Measurements from ENCODE around the gene HEG1. TPM values are rescaled to one million over a fixed set of nuclear protein-coding genes. Genes with fewer than 3 reads are reported as not detected.

HEG1 gene
- total RNA-seq, 1 experiment from 2014 or later, result 57.9 TPM

- Histone ChIP-seq H3K9me2 (replicated peaks; ENCODE audit: insufficient read depth, low read length) (no peaks in the 10 kb centered on the region), H2AFZ (ENCODE audit: low read length) (no peak overlapping the region), H3K36me3 (ENCODE audit: insufficient read depth, low read length) (peaks cover 81% of the 10 kb centered on the region), H3K9me3 (ENCODE audit: low read length) (no peaks in the 10 kb centered on the region), H3K9ac (ENCODE audit: low read length) (no peak overlapping the region), H3K27me3 (ENCODE audit: low read length) (no peaks in the 10 kb centered on the region), H4K20me1 (ENCODE audit: insufficient read depth, low read depth, low read length) (no peaks in the 10 kb centered on the region), H3K4me2 (ENCODE audit: low read depth, low read length, poor library complexity, severe bottlenecking) (no peak overlapping the region), H3K27ac (ENCODE audit: low read length) (peak overlapping the region; percentile 32), H3K4me3 (ENCODE audit: low read length) (no peak overlapping the region), H3K4me1 (ENCODE audit: low read length) (peaks cover 40% of the 10 kb centered on the region), H3K79me2 (ENCODE audit: low read length) (peaks cover 96% of the 10 kb centered on the region)
- no peak for DNase-seq
Measured at GRCh38 chr3:125025642-125026041, 30.2 kb downstream of the HEG1 start.

- Histone ChIP-seq H3K4me1 (ENCODE audit: low read length) (peaks cover 34% of the 10 kb centered on the region), H3K4me3 (ENCODE audit: low read length) (no peak overlapping the region), H3K36me3 (ENCODE audit: insufficient read depth, low read length) (peaks cover 81% of the 10 kb centered on the region), H3K4me2 (ENCODE audit: low read depth, low read length, poor library complexity, severe bottlenecking) (no peak overlapping the region), H3K9ac (ENCODE audit: low read length) (no peak overlapping the region), H3K9me2 (replicated peaks; ENCODE audit: insufficient read depth, low read length) (no peaks in the 10 kb centered on the region), H3K9me3 (ENCODE audit: low read length) (no peaks in the 10 kb centered on the region), H3K27me3 (ENCODE audit: low read length) (no peaks in the 10 kb centered on the region), H3K79me2 (ENCODE audit: low read length) (peaks cover 96% of the 10 kb centered on the region), H4K20me1 (ENCODE audit: insufficient read depth, low read depth, low read length) (no peaks in the 10 kb centered on the region), H3K27ac (ENCODE audit: low read length) (peak overlapping the region; percentile 32; the same call in 1 of the 2 replicates), H2AFZ (ENCODE audit: low read length) (no peak overlapping the region)
- no peak for DNase-seq
Measured at GRCh38 chr3:125024817-125025216, 31.0 kb downstream of the HEG1 start.

GRCh38 chr3:125023833-125024555 is 31.8 kb downstream of the HEG1 start:
- H3K4me1 ChIP-seq (ENCODE audit: low read length), result peaks cover 33% of the 10 kb centered on the region
- H3K4me2 ChIP-seq (ENCODE audit: low read depth, low read length, poor library complexity, severe bottlenecking), result no peak overlapping the region
- no peak overlapping the region for H2AFZ ChIP-seq (ENCODE audit: low read length)
- H3K36me3 ChIP-seq (ENCODE audit: insufficient read depth, low read length), result peaks cover 83% of the 10 kb centered on the region
- no peaks in the 10 kb centered on the region for H4K20me1 ChIP-seq (ENCODE audit: insufficient read depth, low read depth, low read length)
- H3K27me3 ChIP-seq (ENCODE audit: low read length), result no peaks in the 10 kb centered on the region
- no peak for DNase-seq
- H3K9me2 ChIP-seq (replicated peaks; ENCODE audit: insufficient read depth, low read length), result no peaks in the 10 kb centered on the region
- H3K9me3 ChIP-seq (ENCODE audit: low read length), result no peaks in the 10 kb centered on the region
- no peak overlapping the region for H3K27ac ChIP-seq (ENCODE audit: low read length)
- no peak overlapping the region for H3K9ac ChIP-seq (ENCODE audit: low read length)
- peaks cover 97% of the 10 kb centered on the region for H3K79me2 ChIP-seq (ENCODE audit: low read length)
- no peak overlapping the region for H3K4me3 ChIP-seq (ENCODE audit: low read length)

- Histone ChIP-seq H4K20me1 (ENCODE audit: insufficient read depth, low read depth, low read length) (no peaks in the 10 kb centered on the region), H3K79me2 (ENCODE audit: low read length) (peaks cover 88% of the 10 kb centered on the region), H3K4me2 (ENCODE audit: low read depth, low read length, poor library complexity, severe bottlenecking) (no peak overlapping the region), H3K36me3 (ENCODE audit: insufficient read depth, low read length) (peaks cover 77% of the 10 kb centered on the region), H3K27me3 (ENCODE audit: low read length) (no peaks in the 10 kb centered on the region), H3K9ac (ENCODE audit: low read length) (no peak overlapping the region), H2AFZ (ENCODE audit: low read length) (no peak overlapping the region), H3K4me1 (ENCODE audit: low read length) (peaks cover 26% of the 10 kb centered on the region), H3K9me3 (ENCODE audit: low read length) (no peaks in the 10 kb centered on the region), H3K4me3 (ENCODE audit: low read length) (no peak overlapping the region), H3K27ac (ENCODE audit: low read length) (no peak overlapping the region), H3K9me2 (replicated peaks; ENCODE audit: insufficient read depth, low read length) (no peaks in the 10 kb centered on the region)
- DNase-seq, result no peak
Measured at GRCh38 chr3:125022206-125022605, 33.6 kb downstream of the HEG1 start.

GRCh38 chr3:125019271-125019670 is 36.5 kb downstream of the HEG1 start:
- peaks cover 12% of the 10 kb centered on the region for H3K4me1 ChIP-seq (ENCODE audit: low read length)
- peaks cover 77% of the 10 kb centered on the region for H3K36me3 ChIP-seq (ENCODE audit: insufficient read depth, low read length)
- H3K27ac ChIP-seq (ENCODE audit: low read length), result no peak overlapping the region
- no peaks in the 10 kb centered on the region for H3K27me3 ChIP-seq (ENCODE audit: low read length)
- no peak overlapping the region for H3K4me2 ChIP-seq (ENCODE audit: low read depth, low read length, poor library complexity, severe bottlenecking)
- no peak overlapping the region for H3K4me3 ChIP-seq (ENCODE audit: low read length)
- H3K9me3 ChIP-seq (ENCODE audit: low read length), result no peaks in the 10 kb centered on the region
- H3K79me2 ChIP-seq (ENCODE audit: low read length), result peaks cover 81% of the 10 kb centered on the region
- H4K20me1 ChIP-seq (ENCODE audit: insufficient read depth, low read depth, low read length), result no peaks in the 10 kb centered on the region
- H2AFZ ChIP-seq (ENCODE audit: low read length), result no peak overlapping the region
- DNase-seq, result no peak
- no peaks in the 10 kb centered on the region for H3K9me2 ChIP-seq (replicated peaks; ENCODE audit: insufficient read depth, low read length)
- H3K9ac ChIP-seq (ENCODE audit: low read length), result no peak overlapping the region

- H3K27me3 ChIP-seq (ENCODE audit: low read length), result no peaks in the 10 kb centered on the region
- DNase-seq, result no peak
- H3K9me3 ChIP-seq (ENCODE audit: low read length), result no peaks in the 10 kb centered on the region
- no peaks in the 10 kb centered on the region for H3K9me2 ChIP-seq (replicated peaks; ENCODE audit: insufficient read depth, low read length)
- no peak overlapping the region for H3K4me2 ChIP-seq (ENCODE audit: low read depth, low read length, poor library complexity, severe bottlenecking)
- H4K20me1 ChIP-seq (ENCODE audit: insufficient read depth, low read depth, low read length), result no peaks in the 10 kb centered on the region
- H3K36me3 ChIP-seq (ENCODE audit: insufficient read depth, low read length), result peaks cover 83% of the 10 kb centered on the region
- H3K4me1 ChIP-seq (ENCODE audit: low read length), result no peaks in the 10 kb centered on the region
- no peak overlapping the region for H2AFZ ChIP-seq (ENCODE audit: low read length)
- H3K79me2 ChIP-seq (ENCODE audit: low read length), result peaks cover 69% of the 10 kb centered on the region
- no peak overlapping the region for H3K9ac ChIP-seq (ENCODE audit: low read length)
- no peak overlapping the region for H3K27ac ChIP-seq (ENCODE audit: low read length)
- no peak overlapping the region for H3K4me3 ChIP-seq (ENCODE audit: low read length)
Measured at GRCh38 chr3:125017406-125017805, 38.4 kb downstream of the HEG1 start.

- H3K36me3 ChIP-seq (ENCODE audit: insufficient read depth, low read length), result peaks cover 82% of the 10 kb centered on the region
- no peak overlapping the region for H3K4me2 ChIP-seq (ENCODE audit: low read depth, low read length, poor library complexity, severe bottlenecking)
- no peaks in the 10 kb centered on the region for H3K4me1 ChIP-seq (ENCODE audit: low read length)
- no peak overlapping the region for H3K27ac ChIP-seq (ENCODE audit: low read length)
- no peak overlapping the region for H3K4me3 ChIP-seq (ENCODE audit: low read length)
- no peaks in the 10 kb centered on the region for H3K9me3 ChIP-seq (ENCODE audit: low read length)
- no peaks in the 10 kb centered on the region for H4K20me1 ChIP-seq (ENCODE audit: insufficient read depth, low read depth, low read length)
- no peak overlapping the region for H3K9ac ChIP-seq (ENCODE audit: low read length)
- H3K79me2 ChIP-seq (ENCODE audit: low read length), result peaks cover 54% of the 10 kb centered on the region
- DNase-seq, result no peak
- H3K27me3 ChIP-seq (ENCODE audit: low read length), result no peaks in the 10 kb centered on the region
- H2AFZ ChIP-seq (ENCODE audit: low read length), result no peak overlapping the region
- no peaks in the 10 kb centered on the region for H3K9me2 ChIP-seq (replicated peaks; ENCODE audit: insufficient read depth, low read length)
Measured at GRCh38 chr3:125014570-125015179, 41.1 kb downstream of the HEG1 start.

GRCh38 chr3:125013095-125013494 is 42.7 kb downstream of the HEG1 start:
- H2AFZ ChIP-seq (ENCODE audit: low read length), result no peak overlapping the region
- peaks cover 85% of the 10 kb centered on the region for H3K36me3 ChIP-seq (ENCODE audit: insufficient read depth, low read length)
- H3K79me2 ChIP-seq (ENCODE audit: low read length), result peaks cover 52% of the 10 kb centered on the region
- no peaks in the 10 kb centered on the region for H3K9me3 ChIP-seq (ENCODE audit: low read length)
- no peak overlapping the region for H3K4me2 ChIP-seq (ENCODE audit: low read depth, low read length, poor library complexity, severe bottlenecking)
- no peak overlapping the region for H3K9ac ChIP-seq (ENCODE audit: low read length)
- H3K9me2 ChIP-seq (replicated peaks; ENCODE audit: insufficient read depth, low read length), result no peaks in the 10 kb centered on the region
- no peaks in the 10 kb centered on the region for H3K4me1 ChIP-seq (ENCODE audit: low read length)
- no peak overlapping the region for H3K4me3 ChIP-seq (ENCODE audit: low read length)
- H3K27ac ChIP-seq (ENCODE audit: low read length), result no peak overlapping the region
- DNase-seq, result no peak
- H4K20me1 ChIP-seq (ENCODE audit: insufficient read depth, low read depth, low read length), result no peaks in the 10 kb centered on the region
- H3K27me3 ChIP-seq (ENCODE audit: low read length), result no peaks in the 10 kb centered on the region
